Stomach (tissue), 4 donors: Measurements from ENCODE around the gene SORCS2.

Experiments
- EP300 ChIP-seq: sonication (generic); formaldehyde crosslinking; IDR thresholded peaks from one replicate; pipeline ENCODE4 v1.6.1; 2017; ENCODE audit warnings: antibody characterized with exemption
- POLR2A ChIP-seq, 4 donors: fragments of 450-650 bp; IDR thresholded peaks; one replicate each; pipeline ENCODE4 v1.6.1; 2016; ENCODE audit warnings: antibody characterized with exemption in 4 of 4, control low read depth in 2 of 4, mild to moderate bottlenecking in 1 of 4, moderate library complexity in 1 of 4
- POLR2AphosphoS5 ChIP-seq, 3 donors: sonication (generic); formaldehyde crosslinking; IDR thresholded peaks; one replicate each; pipeline ENCODE4 v1.6.1; 2016; ENCODE audit warnings: antibody characterized with exemption in 3 of 3
- TF ChIP-seq, protein P1 (sequence below), 7 experiments: fragments of 450-650 bp in 4 of 7; fragments of 200-600 bp in 3 of 7; sonication (generic) in 3 of 7; IDR thresholded peaks; one replicate each; pipeline ENCODE4 v1.5.1; 2016 to 2019; ENCODE audit warnings: antibody characterized with exemption in 7 of 7, control low read depth in 2 of 7, mild to moderate bottlenecking in 1 of 7

DNA sequence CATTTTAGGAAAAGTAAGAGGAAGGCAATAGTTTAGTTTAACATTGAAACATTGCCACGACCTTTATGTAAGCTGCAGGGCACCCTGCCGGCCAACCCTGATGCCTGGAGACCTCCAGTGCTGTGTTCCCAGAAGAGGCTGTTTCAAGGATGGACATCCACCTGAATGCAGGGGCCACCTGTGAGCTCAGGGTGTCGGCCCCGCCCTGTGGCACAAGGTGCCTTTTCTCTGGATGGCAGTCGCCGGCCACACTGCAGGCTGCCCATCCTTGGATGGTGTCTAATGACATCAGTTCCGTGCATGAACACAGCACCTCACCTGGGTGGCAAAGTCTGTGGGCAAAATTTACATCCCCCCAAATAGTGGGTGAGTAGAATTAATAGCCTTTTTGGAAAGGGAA lies 567.3 kb downstream of the SORCS2 start:
- TF ChIP-seq, protein P1, sequence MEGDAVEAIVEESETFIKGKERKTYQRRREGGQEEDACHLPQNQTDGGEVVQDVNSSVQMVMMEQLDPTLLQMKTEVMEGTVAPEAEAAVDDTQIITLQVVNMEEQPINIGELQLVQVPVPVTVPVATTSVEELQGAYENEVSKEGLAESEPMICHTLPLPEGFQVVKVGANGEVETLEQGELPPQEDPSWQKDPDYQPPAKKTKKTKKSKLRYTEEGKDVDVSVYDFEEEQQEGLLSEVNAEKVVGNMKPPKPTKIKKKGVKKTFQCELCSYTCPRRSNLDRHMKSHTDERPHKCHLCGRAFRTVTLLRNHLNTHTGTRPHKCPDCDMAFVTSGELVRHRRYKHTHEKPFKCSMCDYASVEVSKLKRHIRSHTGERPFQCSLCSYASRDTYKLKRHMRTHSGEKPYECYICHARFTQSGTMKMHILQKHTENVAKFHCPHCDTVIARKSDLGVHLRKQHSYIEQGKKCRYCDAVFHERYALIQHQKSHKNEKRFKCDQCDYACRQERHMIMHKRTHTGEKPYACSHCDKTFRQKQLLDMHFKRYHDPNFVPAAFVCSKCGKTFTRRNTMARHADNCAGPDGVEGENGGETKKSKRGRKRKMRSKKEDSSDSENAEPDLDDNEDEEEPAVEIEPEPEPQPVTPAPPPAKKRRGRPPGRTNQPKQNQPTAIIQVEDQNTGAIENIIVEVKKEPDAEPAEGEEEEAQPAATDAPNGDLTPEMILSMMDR (IDR thresholded peaks at IDR 0.05): no peak
- TF ChIP-seq POLR2A (IDR thresholded peaks at IDR 0.05): no peak
- no peak for TF ChIP-seq EP300
- no peak for TF ChIP-seq POLR2AphosphoS5 (IDR thresholded peaks at IDR 0.05)
